T-helper 1 cell treated with Interleukin-12 subunit alpha and Interleukin-12 subunit beta and Interleukin-4 antibody, amounts not matched to agents 30 μg/mL and 1 μg/mL, for 36 hours (primary cell): ENCODE measurements around the gene ZBTB24.

ENCODE experiments used
- H3K27ac Mint-ChIP-seq: one replicate; pipeline ENCODE4 v1.8.0; 2021; ENCODE audit warnings: mild to moderate bottlenecking, mixed read lengths
- H3K27me3 Mint-ChIP-seq: one replicate; pipeline ENCODE4 v1.8.0; 2021; ENCODE audit warnings: low read depth, mixed read lengths
- H3K36me3 Mint-ChIP-seq: one replicate; pipeline ENCODE4 v1.8.0; 2021; ENCODE audit warnings: low read depth, mixed read lengths
- H3K4me1 Mint-ChIP-seq: one replicate; pipeline ENCODE4 v1.8.0; 2021; ENCODE audit warnings: low read depth, mixed read lengths
- H3K4me3 Mint-ChIP-seq: one replicate; pipeline ENCODE4 v1.8.0; 2021; ENCODE audit warnings: mild to moderate bottlenecking, moderate library complexity, mixed read lengths
- H3K9me3 Mint-ChIP-seq: one replicate; pipeline ENCODE4 v1.8.0; 2021; ENCODE audit warnings: mixed read lengths

ZBTB24 gene

GRCh38 chr6:109485266-109485935 is 2.4 kb upstream of the ZBTB24 start:
- Mint-ChIP-seq H3K4me1 (peaks cover 32% of the 10 kb centered on the region), H3K36me3 (peaks cover 19% of the 10 kb centered on the region), H3K27ac (no peak overlapping the region), H3K27me3 (peaks cover 4% of the 10 kb centered on the region), H3K9me3 (no peaks in the 10 kb centered on the region), H3K4me3 (no peak overlapping the region)

DNA sequence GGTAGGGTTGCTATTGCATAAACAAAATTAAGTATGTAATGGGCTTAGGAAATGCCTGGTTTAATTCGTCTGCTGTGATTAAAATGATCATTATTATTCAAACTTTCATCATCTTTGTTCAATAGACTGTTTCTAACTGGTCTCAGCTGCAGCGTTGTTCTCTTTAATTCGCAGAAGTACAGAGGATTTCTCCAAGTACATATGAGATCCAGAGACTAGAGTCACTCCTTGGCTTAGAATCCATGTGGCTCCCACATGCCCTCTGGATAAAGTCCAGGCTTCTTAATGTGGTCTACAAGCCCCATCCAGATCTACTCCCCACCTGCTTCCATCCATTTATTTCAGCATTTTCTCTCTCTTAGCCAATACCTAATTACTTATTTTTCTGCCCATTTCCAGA is 1.1 kb upstream of the ZBTB24 start:
- peaks cover 37% of the 10 kb centered on the region for H3K4me1 Mint-ChIP-seq
- H3K27me3 Mint-ChIP-seq, result peaks cover 4% of the 10 kb centered on the region
- H3K4me3 Mint-ChIP-seq, result peak overlapping the region; percentile 73
- no peaks in the 10 kb centered on the region for H3K9me3 Mint-ChIP-seq
- peak overlapping the region; percentile 47 for H3K27ac Mint-ChIP-seq
- peaks cover 28% of the 10 kb centered on the region for H3K36me3 Mint-ChIP-seq

GRCh38 chr6:109483735-109484057 is 677 bp upstream of the ZBTB24 start:
- peaks cover 4% of the 10 kb centered on the region for H3K27me3 Mint-ChIP-seq
- H3K36me3 Mint-ChIP-seq, result peaks cover 32% of the 10 kb centered on the region
- no peaks in the 10 kb centered on the region for H3K9me3 Mint-ChIP-seq
- H3K27ac Mint-ChIP-seq, result peak overlapping the region; percentile 47
- H3K4me1 Mint-ChIP-seq, result peaks cover 41% of the 10 kb centered on the region
- peak overlapping the region; percentile 73 for H3K4me3 Mint-ChIP-seq

GRCh38 chr6:109480993-109481480 is 2.0 kb downstream of the ZBTB24 start:
- Mint-ChIP-seq H3K27me3 (no peaks in the 10 kb centered on the region), H3K27ac (peak overlapping the region; percentile 86), H3K4me1 (peaks cover 59% of the 10 kb centered on the region), H3K9me3 (no peaks in the 10 kb centered on the region), H3K4me3 (peak overlapping the region; percentile 96), H3K36me3 (peaks cover 53% of the 10 kb centered on the region)

DNA sequence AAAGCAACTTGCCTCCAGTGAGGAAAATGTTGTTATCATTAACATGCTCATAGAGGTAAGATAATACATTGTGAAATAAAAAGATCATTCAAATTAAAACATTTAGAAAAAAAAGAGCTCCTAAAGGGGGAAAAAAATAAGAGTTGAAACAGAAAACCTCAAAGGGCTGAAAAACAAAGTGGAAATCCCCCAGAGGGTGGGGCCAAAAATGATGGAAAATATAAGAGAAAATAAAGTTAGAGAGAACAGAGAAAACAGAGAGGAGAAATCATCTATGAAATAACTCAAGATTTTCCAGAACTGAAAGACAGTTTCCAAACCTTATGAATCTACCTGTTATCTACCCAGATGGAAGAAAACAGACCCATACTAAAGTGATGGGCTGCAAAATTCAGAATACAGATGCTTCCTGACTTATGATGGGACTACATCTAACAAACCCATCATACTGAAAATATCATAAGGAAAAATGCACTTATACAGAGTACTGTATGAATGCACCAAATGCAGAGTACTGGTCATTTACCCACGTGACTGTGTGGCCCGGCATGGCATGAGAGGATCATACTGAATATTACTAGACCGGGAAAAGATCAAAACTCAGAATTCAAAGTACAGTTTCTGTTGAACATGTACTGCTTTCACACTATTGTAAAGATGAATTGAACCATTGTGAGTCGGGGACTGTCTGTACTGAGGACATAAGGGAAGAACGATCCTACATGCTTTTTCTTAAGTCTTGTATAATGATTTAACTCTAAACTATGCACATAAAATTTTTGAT is 4.0 kb downstream of the ZBTB24 start:
- H3K4me1 Mint-ChIP-seq, result peaks cover 64% of the 10 kb centered on the region
- H3K36me3 Mint-ChIP-seq, result peaks cover 67% of the 10 kb centered on the region
- H3K4me3 Mint-ChIP-seq, result peak overlapping the region; percentile 88
- no peaks in the 10 kb centered on the region for H3K27me3 Mint-ChIP-seq
- H3K27ac Mint-ChIP-seq, result peak overlapping the region; percentile 91
- H3K9me3 Mint-ChIP-seq, result no peaks in the 10 kb centered on the region

DNA sequence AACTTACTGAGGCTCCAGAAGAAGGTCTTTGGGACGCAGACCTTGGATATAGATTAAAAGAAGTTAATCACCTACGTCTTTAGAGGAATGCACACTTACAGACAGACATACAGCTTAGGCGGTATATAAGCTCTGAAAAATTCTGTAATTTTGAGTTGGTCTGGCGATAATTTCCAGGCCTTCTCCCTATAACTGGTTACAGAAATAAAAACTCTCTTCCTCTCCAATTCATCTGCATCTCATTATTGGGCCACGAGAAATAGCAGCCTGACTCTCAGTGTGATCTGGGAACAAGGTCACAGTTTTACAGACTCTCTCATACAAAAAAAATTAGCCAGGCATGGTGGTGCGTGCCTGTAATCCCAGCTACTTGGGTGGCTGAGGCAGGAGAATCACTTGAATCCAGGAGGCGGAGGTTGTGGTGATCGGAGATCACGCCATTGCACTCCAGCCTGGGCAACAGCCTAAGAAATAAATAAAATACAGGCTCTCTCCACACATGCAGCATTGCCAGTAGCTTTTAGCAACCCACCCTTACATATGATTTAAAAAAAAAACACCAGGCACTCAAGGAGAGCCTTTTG is 4.7 kb downstream of the ZBTB24 start:
- Mint-ChIP-seq H3K27ac (peak overlapping the region; percentile 91), H3K9me3 (no peaks in the 10 kb centered on the region), H3K4me1 (peaks cover 64% of the 10 kb centered on the region), H3K36me3 (peaks cover 70% of the 10 kb centered on the region), H3K27me3 (no peaks in the 10 kb centered on the region), H3K4me3 (peak overlapping the region; percentile 88)

- peaks cover 76% of the 10 kb centered on the region for H3K36me3 Mint-ChIP-seq
- peaks cover 70% of the 10 kb centered on the region for H3K4me1 Mint-ChIP-seq
- H3K4me3 Mint-ChIP-seq, result peak overlapping the region; percentile 88
- H3K27ac Mint-ChIP-seq, result peak overlapping the region; percentile 91
- no peaks in the 10 kb centered on the region for H3K9me3 Mint-ChIP-seq
- no peaks in the 10 kb centered on the region for H3K27me3 Mint-ChIP-seq
Measured at GRCh38 chr6:109477725-109478124, 5.3 kb downstream of the ZBTB24 start.

GRCh38 chr6:109477184-109477583 is 5.8 kb downstream of the ZBTB24 start:
- peak overlapping the region; percentile 91 for H3K27ac Mint-ChIP-seq
- H3K36me3 Mint-ChIP-seq, result peaks cover 79% of the 10 kb centered on the region
- H3K27me3 Mint-ChIP-seq, result no peaks in the 10 kb centered on the region
- peaks cover 76% of the 10 kb centered on the region for H3K4me1 Mint-ChIP-seq
- peak overlapping the region; percentile 88 for H3K4me3 Mint-ChIP-seq
- no peaks in the 10 kb centered on the region for H3K9me3 Mint-ChIP-seq

- Mint-ChIP-seq H3K9me3 (no peaks in the 10 kb centered on the region), H3K4me1 (peaks cover 77% of the 10 kb centered on the region), H3K27ac (no peak overlapping the region), H3K36me3 (peaks cover 80% of the 10 kb centered on the region), H3K4me3 (no peak overlapping the region), H3K27me3 (no peaks in the 10 kb centered on the region)
Measured at GRCh38 chr6:109475625-109476024, 7.4 kb downstream of the ZBTB24 start.

DNA sequence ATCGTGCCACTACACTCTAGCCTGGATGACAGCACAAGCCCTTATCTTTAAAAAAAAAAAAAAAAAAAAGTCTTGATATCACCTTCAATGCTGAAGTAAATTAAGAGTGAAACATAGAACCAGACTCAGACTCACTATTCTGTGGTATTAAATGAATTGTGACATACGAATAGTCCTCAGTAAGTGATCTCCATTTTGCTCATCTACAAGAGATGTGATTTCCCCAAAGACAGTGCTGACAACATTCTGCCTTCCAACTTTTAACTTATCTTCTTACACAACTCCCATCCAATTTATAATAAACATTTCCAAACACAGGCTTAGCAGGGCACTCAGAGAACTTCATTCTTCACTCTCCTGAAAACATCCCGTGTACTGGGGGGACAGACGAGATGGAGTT is 8.0 kb downstream of the ZBTB24 start:
- no peak overlapping the region for H3K4me3 Mint-ChIP-seq

GRCh38 chr6:109473120-109473519 is 9.9 kb downstream of the ZBTB24 start:
- Mint-ChIP-seq H3K9me3 (no peaks in the 10 kb centered on the region), H3K27ac (peak overlapping the region; percentile 47), H3K27me3 (no peaks in the 10 kb centered on the region), H3K4me1 (peaks cover 71% of the 10 kb centered on the region), H3K4me3 (no peak overlapping the region), H3K36me3 (peaks cover 81% of the 10 kb centered on the region)

More for the DNA sequence above, 8.0 kb downstream of the ZBTB24 start:
- H3K27me3 Mint-ChIP-seq, result no peaks in the 10 kb centered on the region
- H3K27ac Mint-ChIP-seq, result no peak overlapping the region
- peaks cover 76% of the 10 kb centered on the region for H3K4me1 Mint-ChIP-seq
- peaks cover 79% of the 10 kb centered on the region for H3K36me3 Mint-ChIP-seq
- H3K9me3 Mint-ChIP-seq, result no peaks in the 10 kb centered on the region

GRCh38 chr6:109472132-109472995 is 10.7 kb downstream of the ZBTB24 start:
- Mint-ChIP-seq H3K9me3 (no peaks in the 10 kb centered on the region), H3K4me1 (peaks cover 69% of the 10 kb centered on the region), H3K27ac (peak overlapping the region; percentile 61), H3K4me3 (peak overlapping the region; percentile 39), H3K36me3 (peaks cover 82% of the 10 kb centered on the region), H3K27me3 (no peaks in the 10 kb centered on the region)

DNA sequence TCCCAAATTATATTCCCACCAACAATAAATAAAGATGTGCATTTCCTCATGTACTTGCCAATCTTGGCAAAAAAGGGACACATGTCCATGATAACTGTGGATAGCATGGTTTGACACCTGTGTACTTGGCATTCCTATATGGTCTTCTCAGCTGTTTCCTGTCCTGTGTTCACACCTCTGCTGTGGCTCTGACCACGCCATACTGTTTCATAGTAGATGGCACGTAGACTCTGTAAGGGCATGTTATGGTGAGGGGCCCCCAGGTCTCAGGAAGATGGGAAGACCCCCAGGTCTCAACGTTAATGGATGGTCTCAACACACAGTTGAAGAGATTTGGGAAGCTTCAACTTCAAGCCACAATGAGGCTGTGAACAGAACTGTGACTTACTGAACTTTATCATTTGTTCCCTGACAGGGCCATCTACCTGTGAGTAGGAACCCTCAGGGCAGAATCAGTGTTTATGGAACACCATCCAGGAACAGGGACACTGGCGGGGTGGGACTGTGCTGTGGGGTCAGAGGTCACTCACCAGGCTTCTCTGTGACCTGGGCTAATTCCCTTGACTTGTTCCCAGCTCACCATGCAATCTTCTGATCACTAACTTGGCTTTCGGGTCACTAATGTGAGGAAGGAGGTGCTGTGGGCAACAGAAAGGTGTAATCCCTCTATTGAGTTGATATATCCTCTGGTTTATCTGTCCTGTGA is 11.8 kb downstream of the ZBTB24 start:
- Mint-ChIP-seq H3K27ac (peak overlapping the region; percentile 61), H3K27me3 (no peaks in the 10 kb centered on the region), H3K4me3 (no peak overlapping the region), H3K9me3 (no peaks in the 10 kb centered on the region), H3K4me1 (peaks cover 63% of the 10 kb centered on the region), H3K36me3 (peaks cover 82% of the 10 kb centered on the region)
